Non-pigmented ciliary epithelial cell (primary cell): ENCODE data around the gene LPCAT2.
"Not testable (repeated sequence)": the region's sequence is repeated elsewhere in the genome, so short reads cannot be mapped to it uniquely, and the experiment has no call there.

Experiments used
- DNase-seq: peaks from one replicate; pipeline ENCODE4 v3.0.0-alpha.2; 2010; ENCODE audit warnings: low read depth

LPCAT2 gene

DNA sequence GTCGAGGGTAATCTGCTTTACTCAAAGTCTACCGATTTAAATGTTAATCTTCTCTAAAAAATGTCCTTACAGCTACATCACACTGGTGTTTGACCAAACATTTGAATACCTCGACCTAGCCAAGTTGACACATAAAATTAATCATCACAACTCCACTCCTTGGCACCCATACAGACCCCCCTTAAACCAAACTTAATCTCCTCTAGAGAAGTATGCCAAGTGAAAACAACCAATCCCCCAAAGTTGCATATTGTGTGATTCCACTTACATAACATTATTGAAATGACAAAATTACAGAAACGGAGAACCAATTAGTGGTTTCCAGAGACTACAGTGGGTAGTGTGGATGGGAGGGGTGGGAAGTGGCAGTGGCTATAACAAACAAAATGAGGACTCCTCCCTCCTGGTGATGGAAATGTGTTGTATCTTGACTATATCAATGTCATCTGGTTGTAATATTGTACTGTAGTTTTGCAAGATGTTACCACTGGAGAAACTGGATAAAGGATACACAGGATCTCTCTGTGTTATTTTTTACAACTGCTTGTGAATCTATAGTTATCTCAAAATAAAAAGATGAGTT lies 97.0 kb downstream of the LPCAT2 start:
- DNase-seq: no peak

- no peak for DNase-seq
Observed at GRCh38 chr16:55613613-55614335, 104.9 kb downstream of the LPCAT2 start.

- no peak for DNase-seq
Observed at GRCh38 chr16:55615071-55615470, 106.2 kb downstream of the LPCAT2 start.

DNA sequence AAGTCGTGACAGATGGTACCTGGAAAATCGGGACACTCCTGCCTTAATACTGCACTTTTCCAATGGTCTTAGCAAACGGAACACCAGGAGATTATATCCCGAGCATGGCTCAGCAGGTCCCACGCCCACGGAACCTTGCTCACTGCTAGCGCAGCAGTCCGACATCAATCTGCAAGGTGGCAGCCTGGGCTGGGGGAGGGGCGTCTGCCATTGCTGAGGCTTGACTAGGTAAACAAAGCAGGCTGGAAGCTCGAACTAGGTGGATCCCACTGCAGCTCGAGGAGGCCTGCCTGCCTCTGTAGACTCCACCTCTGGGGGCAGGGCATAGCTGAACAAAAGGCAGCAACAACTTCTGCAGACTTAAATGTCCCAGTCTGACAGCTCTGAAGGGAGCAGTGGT lies 106.8 kb downstream of the LPCAT2 start:
- DNase-seq: not testable (repeated sequence)

DNA sequence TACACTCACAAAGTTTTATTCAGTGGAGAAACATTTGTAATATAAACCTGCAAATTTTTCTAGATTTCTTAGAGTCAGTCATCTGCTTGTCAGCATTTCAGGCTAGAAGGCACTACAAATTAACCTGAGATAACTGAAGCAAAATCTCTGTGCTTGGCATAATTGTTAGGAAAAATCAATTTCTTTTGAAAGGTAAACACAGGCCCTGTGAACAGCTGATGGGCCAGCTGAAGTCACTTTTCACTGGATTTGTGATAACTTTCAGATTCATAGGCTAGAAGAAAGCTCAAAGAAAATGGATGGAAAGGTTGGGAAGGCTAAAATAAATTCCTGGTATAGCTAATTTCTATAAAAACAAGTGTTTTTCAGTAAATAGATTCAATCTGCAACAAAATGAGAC lies 112.9 kb downstream of the LPCAT2 start:
- no peak for DNase-seq

GRCh38 chr16:55622272-55622671 lies 113.4 kb downstream of the LPCAT2 start:
- DNase-seq: no peak

GRCh38 chr16:55622930-55623561 lies 114.2 kb downstream of the LPCAT2 start:
- DNase-seq: no peak

- DNase-seq: no peak
Observed at GRCh38 chr16:55623640-55624039, 114.8 kb downstream of the LPCAT2 start.

GRCh38 chr16:55624696-55625095 lies 115.8 kb downstream of the LPCAT2 start:
- DNase-seq: no peak

DNA sequence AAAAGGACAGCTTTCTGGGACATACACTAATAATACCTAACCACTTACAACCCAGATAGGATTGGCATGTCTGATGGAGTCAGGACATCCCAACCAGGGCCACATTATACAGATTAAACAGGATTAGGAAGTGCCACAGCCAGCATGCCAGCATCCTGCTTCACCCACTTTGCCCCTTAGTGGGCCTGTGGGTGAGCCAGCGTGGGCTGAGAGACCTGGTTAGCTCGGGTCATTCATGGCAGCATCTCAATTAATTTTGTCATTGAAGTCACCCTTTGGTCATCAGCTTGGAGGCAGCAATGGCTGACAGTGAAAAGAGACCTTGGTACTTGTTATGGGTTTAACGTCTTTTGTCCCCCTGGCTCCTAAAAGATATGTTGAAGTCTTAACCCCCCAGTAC lies 117.0 kb downstream of the LPCAT2 start:
- no peak for DNase-seq

- no peak for DNase-seq
Observed at GRCh38 chr16:55628306-55628968, 119.6 kb downstream of the LPCAT2 start.

GRCh38 chr16:55630774-55631173 lies 121.9 kb downstream of the LPCAT2 start:
- DNase-seq: no peak

DNA sequence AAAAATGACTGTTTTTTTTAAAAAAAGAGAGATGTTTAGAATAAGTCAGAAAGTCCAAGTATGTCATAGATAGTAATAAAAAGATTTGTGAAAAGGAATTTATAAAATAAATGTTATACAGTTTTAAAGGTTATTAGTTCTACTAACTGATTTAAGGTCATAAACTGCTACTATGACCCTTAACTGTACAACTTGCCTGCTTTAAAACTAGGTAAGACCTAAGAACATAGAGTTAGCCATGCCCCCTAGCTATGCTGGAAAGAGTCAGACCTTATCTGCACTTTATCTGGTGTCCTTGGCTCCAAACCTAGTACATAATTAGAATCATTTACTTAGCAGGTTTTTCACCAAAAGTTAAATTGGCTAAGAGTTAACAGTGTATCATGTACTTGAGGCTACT lies 123.4 kb downstream of the LPCAT2 start:
- no peak for DNase-seq

DNA sequence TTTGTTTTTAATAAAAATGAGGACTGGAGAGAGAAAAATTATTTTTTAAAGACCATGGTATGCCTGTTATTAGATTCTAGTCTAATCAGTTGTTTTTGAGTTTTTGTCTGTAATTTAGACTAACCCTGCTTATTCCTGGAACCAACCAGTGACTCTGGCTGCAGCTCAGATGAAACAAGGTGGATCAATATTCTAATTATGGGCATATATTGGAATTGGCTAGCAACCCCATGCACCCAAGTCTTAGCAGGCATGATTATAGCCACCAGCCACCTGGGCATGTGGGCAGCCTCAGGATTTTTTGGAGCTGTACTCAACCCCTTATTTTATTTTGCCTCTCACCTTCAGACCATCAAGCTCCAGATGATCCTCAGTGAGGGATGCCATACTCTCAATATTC lies 125.3 kb downstream of the LPCAT2 start:
- DNase-seq: no peak
